Aorta (tissue), 5 donors: ENCODE measurements around the gene MAPK10. TPM values are rescaled to one million over a fixed set of nuclear protein-coding genes. Genes with fewer than 3 reads are reported as not detected.

Experiments
- ATAC-seq: fragments of 200-7000 bp; cut with Tn5 transposase; one replicate; pipeline ENCODE4 v1.9.1; 2022; ENCODE audit warnings: moderate library complexity; ENCODE audit not compliant: low FRiP score
- DNase-seq, 2 donors: peaks; one replicate each; pipeline ENCODE4 v3.0.0-alpha.2; 2020
- H3K27ac ChIP-seq, 2 donors: one replicate each; pipeline ENCODE4 v1.5.1; 2013; ENCODE audit warnings: low read length in 2 of 2, mild to moderate bottlenecking in 2 of 2, moderate library complexity in 2 of 2, control low read depth in 1 of 2, inconsistent platforms in 1 of 2, low read depth in 1 of 2
- H3K27me3 ChIP-seq, 2 donors: one replicate each; pipeline ENCODE4 v1.6.1; 2013; ENCODE audit warnings: control low read depth in 1 of 2, low read length in 1 of 2, mild to moderate bottlenecking in 1 of 2, moderate library complexity in 1 of 2; ENCODE audit not compliant: insufficient read depth in 2 of 2, control insufficient read depth in 1 of 2
- H3K36me3 ChIP-seq, 2 donors: one replicate each; pipeline ENCODE4 v1.6.1; 2013; ENCODE audit warnings: control low read depth in 1 of 2, low read length in 1 of 2, mild to moderate bottlenecking in 1 of 2; ENCODE audit not compliant: insufficient read depth in 2 of 2, control insufficient read depth in 1 of 2
- H3K4me1 ChIP-seq, 2 donors: one replicate each; pipeline ENCODE4 v1.6.1; 2013; ENCODE audit warnings: low read length in 2 of 2, control low read depth in 1 of 2, mild to moderate bottlenecking in 1 of 2, moderate library complexity in 1 of 2; ENCODE audit not compliant: insufficient read depth in 2 of 2, control insufficient read depth in 1 of 2
- H3K4me3 ChIP-seq, 2 donors: one replicate each; pipeline ENCODE4 v1.5.1; 2013; ENCODE audit warnings: low read length in 2 of 2, control low read depth in 1 of 2, mild to moderate bottlenecking in 1 of 2
- H3K9me3 ChIP-seq: one replicate; pipeline ENCODE4 v1.6.1; 2013; ENCODE audit warnings: mild to moderate bottlenecking, low read length; ENCODE audit not compliant: control insufficient read depth
- WGBS, 2 donors: extraction: QIAGEN DNeasy Blood & Tissue Kit; methylation state at CpG; one replicate each; pipeline ENCODE4 v1.1.7; 2013; 5-methylcytosine and 5-hydroxymethylcytosine counted together
- intact Hi-C, 2 donors: fragments of 100-400 bp; cut with DNase I; formaldehyde crosslinking; loops; one replicate each; pipeline versions ENCODE4 v1.14.2 to v1.15.0; 2022
- polyA plus RNA-seq, 2 donors: library from polyadenylated mRNA; stranded (reverse); fragments of 200-250 nt; gene quantifications; one replicate each; pipeline ENCODE4 v1.2.3, GENCODE V29; 2013
- total RNA-seq, 2 donors: library from RNA; stranded (reverse); fragmentation: NEBNext Ultra II Directional; extraction: Animal tissue kit (Norgen Biotek cat#: 25700); gene quantifications; one replicate each; pipeline ENCODE4 v1.2.1, GENCODE V29; 2021
- donor health status: healthy with polysubstance abuse.
- donor health status: Bipolar disorder and iron deficiency.
- donor health status: DM: no; HTN: no; CAD: no.
- donor health status: DM: no; HTN: no; CAD: no.
- donor health status: DM: yes; HTN: yes; CAD: no.

Gene MAPK10
- total and polyA plus RNA-seq, 4 donors: 12.4 to 40.0 (median 24.1) TPM

GRCh38 chr4:86233090-86233489, 126.8 kb downstream of the MAPK10 start:
- intact Hi-C loops: no loop called here
- DNase-seq: no peak
- Histone ChIP-seq H3K36me3 (no peaks in the 10 kb centered on the region), H3K4me1 (no peaks in the 10 kb centered on the region), H3K27me3 (no peaks in the 10 kb centered on the region), H3K4me3 (no peak overlapping the region), H3K27ac (no peak overlapping the region), H3K9me3 (no peaks in the 10 kb centered on the region)
- WGBS, 2 donors: 46 to 61% methylated on average over 3 of the region's 3 CpGs
- ATAC-seq: no peak

GRCh38 chr4:86223472-86223871, 136.4 kb downstream of the MAPK10 start:
- no peaks in the 10 kb centered on the region for H3K27me3 ChIP-seq
- H3K4me1 ChIP-seq: no peaks in the 10 kb centered on the region
- intact Hi-C loops: no loop called here
- ATAC-seq (no peak), DNase-seq (no peak)
- H3K27ac ChIP-seq: no peak overlapping the region
- no peaks in the 10 kb centered on the region for H3K9me3 ChIP-seq
- H3K4me3 ChIP-seq: no peak overlapping the region
- 40 to 61% methylated on average over 3 of the region's 3 CpGs for WGBS, 2 donors
- H3K36me3 ChIP-seq: no peaks in the 10 kb centered on the region

- ATAC-seq (no peak), DNase-seq (no peak)
- intact Hi-C loops: no loop called here
- H3K4me3 ChIP-seq: no peak overlapping the region
- H3K36me3 ChIP-seq: no peaks in the 10 kb centered on the region
- H3K27me3 ChIP-seq: no peaks in the 10 kb centered on the region
- WGBS, 2 donors: 71 to 73% methylated on average over 4 of the region's 4 CpGs
- H3K27ac ChIP-seq: no peak overlapping the region
- no peaks in the 10 kb centered on the region for H3K9me3 ChIP-seq
- no peaks in the 10 kb centered on the region for H3K4me1 ChIP-seq
Measured at GRCh38 chr4:86221002-86221401, 138.9 kb downstream of the MAPK10 start.

GRCh38 chr4:86220121-86220520, 139.7 kb downstream of the MAPK10 start:
- no peaks in the 10 kb centered on the region for H3K9me3 ChIP-seq
- no peak overlapping the region for H3K27ac ChIP-seq
- 14 to 15% methylated on average over 1 of the region's 1 CpG for WGBS, 2 donors
- intact Hi-C loops: no loop called here
- H3K4me3 ChIP-seq: no peak overlapping the region
- no peaks in the 10 kb centered on the region for H3K4me1 ChIP-seq
- H3K36me3 ChIP-seq: no peaks in the 10 kb centered on the region
- H3K27me3 ChIP-seq: no peaks in the 10 kb centered on the region
- ATAC-seq: no peak
- no peak for DNase-seq

- 42 to 48% methylated on average over 5 of the region's 5 CpGs for WGBS, 2 donors
- H3K4me1 ChIP-seq: no peaks in the 10 kb centered on the region
- H3K36me3 ChIP-seq: no peaks in the 10 kb centered on the region
- intact Hi-C loops: no loop called here
- H3K4me3 ChIP-seq: no peak overlapping the region
- no peak overlapping the region for H3K27ac ChIP-seq
- H3K27me3 ChIP-seq: no peaks in the 10 kb centered on the region
- H3K9me3 ChIP-seq: no peaks in the 10 kb centered on the region
- ATAC-seq: no peak
- no peak for DNase-seq
Measured at GRCh38 chr4:86218746-86219473, 140.9 kb downstream of the MAPK10 start.

GRCh38 chr4:86203176-86203575, 156.7 kb downstream of the MAPK10 start:
- Histone ChIP-seq H3K9me3 (no peaks in the 10 kb centered on the region), H3K4me1 (no peaks in the 10 kb centered on the region), H3K27me3 (no peaks in the 10 kb centered on the region), H3K36me3 (no peaks in the 10 kb centered on the region), H3K27ac (no peak overlapping the region), H3K4me3 (no peak overlapping the region)
- ATAC-seq (no peak), DNase-seq (no peak)
- 84 to 89% methylated on average over 2 of the region's 2 CpGs for WGBS, 2 donors
- intact Hi-C loops: no loop called here

GRCh38 chr4:86185659-86186058, 174.2 kb downstream of the MAPK10 start:
- ATAC-seq (no peak), DNase-seq (no peak)
- Histone ChIP-seq H3K36me3 (no peaks in the 10 kb centered on the region), H3K27ac (no peak overlapping the region), H3K4me1 (no peaks in the 10 kb centered on the region), H3K27me3 (no peaks in the 10 kb centered on the region), H3K4me3 (no peak overlapping the region), H3K9me3 (no peaks in the 10 kb centered on the region)
- intact Hi-C loops: no loop called here
- WGBS, 2 donors: 90 to 94% methylated on average over 1 of the region's 1 CpG

GRCh38 chr4:86184901-86185285, 175.0 kb downstream of the MAPK10 start:
- ATAC-seq (no peak), DNase-seq (no peak)
- Histone ChIP-seq H3K27me3 (no peaks in the 10 kb centered on the region), H3K9me3 (no peaks in the 10 kb centered on the region), H3K4me1 (no peaks in the 10 kb centered on the region), H3K27ac (no peak overlapping the region), H3K4me3 (no peak overlapping the region), H3K36me3 (no peaks in the 10 kb centered on the region)
- intact Hi-C loops: no loop called here
- 21 to 29% methylated on average over 5 of the region's 5 CpGs for WGBS, 2 donors

GRCh38 chr4:86184216-86184900, 175.5 kb downstream of the MAPK10 start:
- no peak for ATAC-seq
- no peaks in the 10 kb centered on the region for H3K9me3 ChIP-seq
- no peaks in the 10 kb centered on the region for H3K4me1 ChIP-seq
- no peak overlapping the region for H3K4me3 ChIP-seq
- WGBS, 2 donors: 80 to 82% methylated on average over 4 of the region's 4 CpGs
- no peaks in the 10 kb centered on the region for H3K36me3 ChIP-seq
- no peaks in the 10 kb centered on the region for H3K27me3 ChIP-seq
- H3K27ac ChIP-seq: no peak overlapping the region
- intact Hi-C loops: no loop called here
- no peak for DNase-seq
